ENCODE results near the gene AGGF1.

DNA sequence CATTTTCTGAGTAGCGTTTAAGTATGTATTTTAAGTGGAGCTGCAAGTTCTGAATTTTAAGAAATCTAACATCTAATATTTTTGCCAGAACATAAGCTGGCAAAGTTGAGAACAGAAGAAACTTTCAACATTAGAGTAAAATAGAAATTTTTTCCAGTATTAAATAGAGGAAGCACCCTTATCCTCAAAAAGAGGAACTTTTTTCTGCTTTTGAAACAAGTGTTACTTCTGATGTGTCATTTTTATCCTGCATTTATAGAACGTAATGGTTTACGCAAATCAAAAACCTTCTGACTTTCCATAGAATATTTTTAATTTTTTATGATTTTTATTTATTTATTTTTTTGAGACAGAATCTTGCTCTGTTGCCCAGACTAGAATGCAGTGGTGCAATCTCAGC, 35.1 kb downstream of the AGGF1 start:
- TF ChIP-seq, protein P1, sequence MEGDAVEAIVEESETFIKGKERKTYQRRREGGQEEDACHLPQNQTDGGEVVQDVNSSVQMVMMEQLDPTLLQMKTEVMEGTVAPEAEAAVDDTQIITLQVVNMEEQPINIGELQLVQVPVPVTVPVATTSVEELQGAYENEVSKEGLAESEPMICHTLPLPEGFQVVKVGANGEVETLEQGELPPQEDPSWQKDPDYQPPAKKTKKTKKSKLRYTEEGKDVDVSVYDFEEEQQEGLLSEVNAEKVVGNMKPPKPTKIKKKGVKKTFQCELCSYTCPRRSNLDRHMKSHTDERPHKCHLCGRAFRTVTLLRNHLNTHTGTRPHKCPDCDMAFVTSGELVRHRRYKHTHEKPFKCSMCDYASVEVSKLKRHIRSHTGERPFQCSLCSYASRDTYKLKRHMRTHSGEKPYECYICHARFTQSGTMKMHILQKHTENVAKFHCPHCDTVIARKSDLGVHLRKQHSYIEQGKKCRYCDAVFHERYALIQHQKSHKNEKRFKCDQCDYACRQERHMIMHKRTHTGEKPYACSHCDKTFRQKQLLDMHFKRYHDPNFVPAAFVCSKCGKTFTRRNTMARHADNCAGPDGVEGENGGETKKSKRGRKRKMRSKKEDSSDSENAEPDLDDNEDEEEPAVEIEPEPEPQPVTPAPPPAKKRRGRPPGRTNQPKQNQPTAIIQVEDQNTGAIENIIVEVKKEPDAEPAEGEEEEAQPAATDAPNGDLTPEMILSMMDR (IDR thresholded peaks at IDR 0.05), result no peak
- no peak for TF ChIP-seq POLR2A (IDR thresholded peaks at IDR 0.05)

Measured in vagina (tissue), 2 donors.